HCEC 1CT (cell line): ENCODE results near the gene KMT5C.

Experiments
- DNase-seq: peaks from one replicate; pipeline ENCODE4 v3.0.0-alpha.2; 2017

KMT5C gene

GRCh38 chr19:55348317-55349034, 8.8 kb downstream of the KMT5C start:
- DNase-seq, result no peak

GRCh38 chr19:55350620-55351315, 11.1 kb downstream of the KMT5C start:
- DNase-seq, result no peak

DNA sequence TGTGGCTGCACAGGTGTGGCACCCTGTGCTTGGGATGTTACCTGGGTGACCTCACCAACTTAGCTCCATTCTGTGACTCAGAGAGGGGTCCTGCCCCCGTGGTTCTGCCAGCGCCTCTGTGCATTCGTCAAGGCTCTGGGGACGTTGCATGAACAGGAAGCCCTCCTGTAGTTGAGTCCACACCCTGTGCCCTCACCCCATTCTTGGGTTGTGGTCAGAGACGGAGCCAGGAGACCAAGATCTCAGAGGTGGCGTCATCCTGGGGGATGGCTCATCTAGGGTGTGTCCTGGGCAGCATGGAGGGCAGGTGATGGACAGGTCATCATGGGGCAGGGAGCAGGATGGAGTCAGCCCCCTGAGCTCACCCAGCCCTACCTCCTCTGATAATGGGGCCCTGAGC, 12.4 kb downstream of the KMT5C start:
- DNase-seq, result no peak

DNA sequence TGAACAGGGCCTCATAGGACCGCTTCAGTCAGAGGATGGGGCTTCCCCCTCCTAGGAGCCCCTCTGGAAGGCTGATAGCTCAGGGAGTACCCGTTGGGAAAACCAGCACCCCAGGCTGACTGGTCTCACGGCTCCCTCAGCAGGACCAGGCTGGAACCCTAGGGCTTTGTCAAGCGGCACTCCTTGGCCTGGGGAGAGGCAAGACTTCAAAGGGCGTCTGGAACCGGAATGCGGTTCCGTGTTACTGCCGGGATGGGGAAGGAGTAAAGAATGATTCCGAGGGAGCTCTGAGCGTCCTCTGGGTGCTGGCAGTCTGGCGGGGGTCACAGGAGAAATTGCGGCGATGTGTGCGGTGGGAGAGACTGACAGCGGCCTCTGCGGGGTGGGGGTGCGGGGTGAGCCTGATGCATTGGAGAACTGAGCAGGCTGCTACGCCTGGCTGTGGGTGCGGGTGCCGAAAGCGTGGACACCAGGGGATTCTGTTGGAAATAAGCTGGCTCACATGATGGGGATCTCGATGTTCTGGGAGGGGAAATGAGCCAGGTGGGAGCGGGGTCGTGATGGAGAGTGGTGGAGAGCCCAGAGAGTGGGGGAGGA, 13.0 kb downstream of the KMT5C start:
- DNase-seq, result no peak

GRCh38 chr19:55353356-55353802, 13.7 kb downstream of the KMT5C start:
- DNase-seq, result no peak

DNA sequence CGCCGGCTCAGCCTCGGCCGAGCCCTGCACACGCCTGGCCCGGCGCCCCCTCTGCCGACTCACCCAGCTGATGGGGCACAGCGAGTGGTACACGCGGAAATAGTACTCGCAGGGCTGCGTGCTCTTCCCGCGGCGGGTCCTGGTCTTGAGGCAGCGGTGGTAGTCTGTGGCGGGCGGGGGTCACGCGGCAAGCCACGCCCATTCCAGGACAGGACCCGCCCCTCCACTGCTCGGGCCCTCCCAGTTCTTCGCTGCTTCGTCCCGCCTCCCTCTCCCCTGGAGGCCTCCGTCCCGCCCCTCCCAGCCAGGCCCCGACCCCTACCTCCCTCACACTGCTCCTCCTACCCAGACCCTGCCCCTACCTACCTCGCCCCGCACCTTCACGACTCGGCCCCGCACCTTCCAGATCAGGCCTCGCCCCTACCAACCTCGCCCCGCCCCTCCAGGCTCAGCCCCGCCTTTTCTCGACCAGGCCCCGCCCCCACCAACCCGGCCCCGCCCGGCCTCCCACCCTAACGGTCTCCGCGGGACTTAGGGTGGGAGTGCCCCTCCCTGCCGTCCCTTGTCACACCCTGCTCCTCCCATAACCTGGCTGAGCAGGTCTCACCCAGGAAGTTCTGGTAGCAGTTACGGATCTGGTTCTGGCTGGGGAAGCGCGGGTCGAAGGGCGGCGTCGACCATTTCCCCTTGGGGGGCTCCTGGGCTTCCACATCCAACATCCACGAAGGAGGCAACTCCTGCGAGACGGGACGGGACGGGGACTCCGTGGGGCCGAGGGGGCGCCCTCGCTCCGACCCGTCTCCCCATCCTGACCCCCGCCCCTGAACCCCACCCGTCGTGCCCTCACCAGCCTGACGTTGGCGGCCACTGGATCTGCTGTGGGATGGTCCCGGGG, 14.4 kb downstream of the KMT5C start:
- DNase-seq, result no peak

GRCh38 chr19:55354698-55355212, 15.1 kb downstream of the KMT5C start, which contains the start of gene COX6B2:
COX6B2 (minus strand) TSS chr19:55354719; CDS start chr19:55354521, 198 bp downstream.
- no peak for DNase-seq

- no peak for DNase-seq
These were observed 15.6 kb downstream of the KMT5C start for GRCh38 chr19:55355213-55355821.

DNA sequence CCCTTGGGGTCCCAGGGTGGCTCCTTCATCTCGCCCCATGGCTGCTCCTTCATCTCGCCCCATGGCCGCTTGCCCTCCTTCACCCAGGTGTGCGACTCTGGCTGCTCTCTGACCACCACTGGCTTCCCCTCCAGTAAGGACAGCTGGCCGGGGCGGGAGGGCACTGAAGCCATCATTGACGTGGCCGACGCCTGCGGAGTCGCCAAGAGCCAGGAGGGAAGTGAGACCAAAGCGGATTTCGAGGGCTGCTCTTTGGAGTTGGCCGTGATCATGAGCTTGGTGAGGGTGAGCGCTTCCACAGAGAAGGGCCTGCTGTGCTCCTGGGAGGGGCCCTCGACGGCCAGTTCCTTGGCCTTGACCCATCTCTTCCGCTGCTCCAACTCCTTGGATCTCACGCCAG, 18.8 kb downstream of the KMT5C start:
- no peak for DNase-seq

GRCh38 chr19:55358943-55359908, 19.6 kb downstream of the KMT5C start:
- DNase-seq, result no peak

- DNase-seq, result no peak
These were observed 21.2 kb downstream of the KMT5C start for GRCh38 chr19:55360902-55361301.

- no peak for DNase-seq
These were observed 22.7 kb downstream of the KMT5C start for GRCh38 chr19:55362174-55362989.

- DNase-seq, result no peak
These were observed 23.5 kb downstream of the KMT5C start, which contains the start of gene GARIN5B for GRCh38 chr19:55362990-55363716. GARIN5B (minus strand) TSS chr19:55363260; CDS start chr19:55363066, 194 bp downstream.

DNA sequence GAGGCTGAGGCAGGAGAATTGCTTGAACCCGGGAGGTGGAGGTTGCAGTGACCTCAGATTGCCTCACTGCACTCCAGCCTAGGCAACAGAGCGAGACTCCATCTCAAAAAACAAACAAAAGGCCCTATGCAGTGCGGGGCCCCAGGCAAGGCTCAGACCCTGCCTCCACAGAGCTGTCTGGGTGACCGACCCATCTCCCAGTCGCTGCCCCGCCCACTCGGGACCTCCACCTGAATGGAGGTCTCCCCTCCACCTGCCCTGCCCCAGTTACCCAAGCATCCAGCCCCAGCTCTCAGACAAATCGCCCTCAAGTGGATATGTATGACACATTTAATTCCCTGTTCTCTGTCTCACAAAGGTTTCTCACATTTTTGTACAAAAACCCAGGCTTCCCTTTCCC, 25.6 kb downstream of the KMT5C start:
- no peak for DNase-seq

GRCh38 chr19:55365964-55366363, 26.3 kb downstream of the KMT5C start:
- DNase-seq, result no peak

DNA sequence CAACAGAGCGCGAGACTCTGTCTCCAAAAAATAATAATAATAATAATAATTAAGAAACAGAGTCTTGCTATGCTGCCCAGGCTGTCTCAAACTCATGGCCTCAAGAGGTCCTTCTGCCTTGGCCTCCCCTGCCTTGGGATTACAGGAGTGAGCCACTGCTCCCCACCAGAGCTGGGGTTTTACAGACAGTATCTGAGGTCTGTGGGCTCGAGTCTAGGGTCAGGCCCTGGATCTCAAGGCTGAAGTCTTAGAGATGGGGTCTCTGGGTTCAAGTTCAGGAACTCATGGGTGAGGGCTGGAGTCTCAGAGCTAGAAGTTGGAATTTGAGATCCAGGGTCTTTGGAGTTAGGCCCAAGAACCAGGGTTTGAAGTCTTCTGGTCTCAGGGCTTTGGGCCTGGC, 27.1 kb downstream of the KMT5C start:
- no peak for DNase-seq

DNA sequence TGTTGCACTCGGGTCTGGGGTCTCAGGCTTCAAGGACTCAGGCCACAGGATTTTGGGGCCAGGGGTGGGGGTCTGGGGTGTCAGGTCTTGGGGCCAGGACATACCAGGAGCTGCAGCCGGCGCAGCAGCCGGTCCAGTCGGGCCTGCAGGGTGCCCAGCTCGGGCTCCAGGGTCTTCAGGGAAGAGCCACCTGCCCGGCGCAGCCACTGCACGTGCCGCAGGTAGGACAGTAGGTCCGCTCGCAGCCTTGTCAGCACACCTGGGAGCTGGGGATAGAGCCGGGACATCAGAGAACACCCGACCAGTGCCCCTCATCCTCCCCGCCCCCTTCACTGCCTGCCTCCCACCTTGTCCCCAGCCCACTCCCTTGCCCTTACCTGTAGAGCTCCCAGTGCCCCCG, 28.4 kb downstream of the KMT5C start:
- no peak for DNase-seq

GRCh38 chr19:55368701-55369563, 29.3 kb downstream of the KMT5C start:
- DNase-seq, result peak; percentile 23
